Activated T-cell treated with anti-CD3 and anti-CD28 coated beads, Interleukin-2, amount 50 U/mL, for 1 hour (primary cell): Measurements from ENCODE around the gene MMP21.

Experiments used
- DNase-seq: peaks from one replicate; pipeline ENCODE4 v3.0.0-alpha.2; 2020

MMP21 gene

GRCh38 chr10:125775491-125776106, at the start of gene MMP21:
TSS of gene MMP21 (minus strand) at chr10:125775821. CDS start at chr10:125775821, 0 bp downstream.
- DNase-seq = no peak

DNA sequence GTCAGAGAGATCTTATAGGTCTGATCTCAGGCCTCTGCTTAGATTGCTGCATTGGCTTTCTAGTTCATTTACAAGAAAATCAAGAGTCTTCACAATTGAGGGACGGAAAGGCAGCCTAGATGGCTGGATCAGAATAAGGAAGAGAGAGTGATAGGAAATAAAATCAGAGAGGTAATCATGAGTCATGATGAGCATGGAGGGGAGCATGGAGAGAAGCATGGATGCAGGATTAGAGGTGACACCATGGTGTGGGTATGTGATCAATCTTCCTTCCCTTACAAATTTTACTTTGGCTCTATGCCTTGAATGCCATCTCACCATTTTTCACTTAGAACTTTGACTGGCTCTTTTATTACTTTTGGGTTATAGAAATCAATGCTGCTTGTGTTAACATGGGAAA, 49.1 kb upstream of the MMP21 start:
- DNase-seq = no peak

- peak; percentile 26 for DNase-seq
Observed at GRCh38 chr10:125823663-125824251, 48.1 kb upstream of the MMP21 start.

- peak; percentile 91 for DNase-seq
Observed at GRCh38 chr10:125822878-125823662, 47.4 kb upstream of the MMP21 start, which contains the start of the genes BCCIP and UROS. TSS of gene BCCIP (plus strand) at chr10:125823546. CDS start at chr10:125823558, 12 bp downstream. TSS of gene UROS (minus strand) at chr10:125823258. CDS start at chr10:125816499, 6,759 bp downstream.

DNA sequence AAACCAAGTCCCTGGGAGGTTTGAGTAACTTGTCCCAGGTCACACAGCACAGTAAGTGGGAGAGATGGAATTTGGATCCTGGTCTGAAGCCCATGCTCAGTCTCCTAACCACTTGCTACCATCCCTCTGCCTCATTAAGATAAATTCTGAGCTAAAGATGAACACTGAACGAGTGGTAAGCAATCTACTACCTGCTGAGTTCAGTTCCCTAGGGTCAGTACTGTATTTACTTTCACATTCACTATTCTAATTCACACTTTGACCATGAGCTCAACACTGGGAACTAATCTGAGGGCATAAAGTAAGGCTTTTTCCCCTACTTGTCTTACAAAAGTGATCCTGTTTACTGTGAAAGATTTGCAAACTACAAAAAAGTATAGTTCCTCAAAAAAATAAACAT, 45.1 kb upstream of the MMP21 start:
- DNase-seq = no peak

DNA sequence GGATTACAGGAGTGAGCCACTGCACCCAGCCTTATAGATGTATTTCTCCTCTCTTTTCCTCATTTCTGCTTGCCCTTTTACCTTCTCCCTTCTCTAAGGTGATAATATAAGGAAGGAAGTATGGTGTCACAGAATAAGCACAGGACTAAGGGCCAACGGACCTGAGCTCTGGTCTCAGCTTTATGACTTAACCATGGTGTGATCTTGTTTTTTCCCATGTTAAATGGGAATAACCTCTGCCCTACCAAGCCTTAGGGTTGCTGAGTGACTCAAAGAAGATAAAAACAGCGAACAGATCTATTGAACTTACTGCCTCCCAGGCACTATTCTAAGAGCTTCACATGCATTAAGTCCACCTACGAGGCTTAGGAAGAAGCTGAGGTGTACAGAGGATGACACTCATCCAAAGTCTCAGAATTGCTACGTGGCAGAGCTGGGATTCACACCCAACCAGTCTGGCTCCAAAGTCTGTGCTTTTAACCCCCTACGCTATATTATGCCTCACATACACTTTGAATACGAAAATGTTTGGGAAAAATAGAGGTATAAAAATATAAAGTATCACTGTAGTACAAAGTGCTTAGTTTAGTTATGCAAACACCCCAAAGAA, 41.8 kb upstream of the MMP21 start:
- DNase-seq = no peak

- DNase-seq = no peak
Observed at GRCh38 chr10:125816548-125816947, 40.9 kb upstream of the MMP21 start.

- DNase-seq = no peak
Observed at GRCh38 chr10:125815764-125816163, 40.1 kb upstream of the MMP21 start.

- DNase-seq = no peak
Observed at GRCh38 chr10:125812128-125812750, 36.6 kb upstream of the MMP21 start.

DNA sequence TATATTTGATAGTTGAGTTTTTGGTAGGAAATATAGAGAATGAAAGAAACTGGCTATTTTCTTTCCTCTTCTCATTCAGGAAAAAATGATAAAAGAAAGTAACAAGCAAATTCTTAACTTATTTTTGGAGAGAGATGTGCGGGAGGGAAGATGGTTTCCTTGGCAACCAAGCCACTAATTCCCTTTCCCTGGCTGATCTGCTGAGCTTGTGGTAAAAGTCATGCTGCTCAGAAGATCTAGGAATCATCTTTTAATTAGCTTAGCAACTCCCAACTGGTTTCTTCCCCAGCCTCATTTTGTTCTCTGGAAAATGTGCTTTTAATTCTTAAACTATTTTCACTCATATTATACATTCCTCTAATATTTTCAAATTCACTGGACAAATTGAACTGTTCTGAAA, 35.6 kb upstream of the MMP21 start:
- DNase-seq = no peak

DNA sequence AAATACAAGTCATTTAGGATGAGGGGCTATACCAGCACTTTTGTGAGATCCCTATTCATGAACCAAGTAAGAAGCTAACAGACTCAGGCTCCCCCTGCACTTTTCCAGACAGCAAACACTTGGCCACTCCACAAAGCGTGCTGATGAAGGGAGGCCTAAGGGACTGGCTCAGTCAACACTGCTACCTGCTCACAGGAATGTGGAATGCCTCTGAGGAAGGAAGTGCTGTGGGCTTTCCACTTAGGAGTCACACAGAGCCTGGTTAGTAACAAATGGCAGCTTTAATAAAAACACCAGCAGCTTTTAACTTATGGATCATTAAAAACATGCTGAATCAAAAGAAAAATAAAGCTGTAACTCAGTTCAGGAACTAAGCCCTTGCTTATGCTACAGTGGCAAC, 32.4 kb upstream of the MMP21 start:
- no peak for DNase-seq

DNA sequence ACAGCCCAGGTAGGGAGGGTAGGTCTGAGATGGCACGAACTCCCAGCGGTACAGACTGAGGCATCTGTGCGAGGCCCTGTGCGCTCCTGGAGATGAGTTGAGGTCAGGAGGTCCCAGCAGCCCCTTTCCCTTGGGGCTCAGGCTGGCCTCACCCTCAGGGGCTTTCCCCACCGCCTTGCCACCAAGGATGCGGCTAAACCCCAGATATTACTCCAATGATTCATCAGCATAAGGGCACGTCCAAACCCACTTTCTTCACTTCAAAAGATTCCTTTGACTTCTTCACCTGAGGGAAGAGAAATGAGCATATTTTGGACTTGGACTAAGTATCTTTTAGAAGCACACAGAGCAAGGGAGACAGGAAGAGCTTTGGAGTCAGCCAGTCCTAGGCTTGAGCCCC, 27.1 kb upstream of the MMP21 start:
- DNase-seq = no peak

DNA sequence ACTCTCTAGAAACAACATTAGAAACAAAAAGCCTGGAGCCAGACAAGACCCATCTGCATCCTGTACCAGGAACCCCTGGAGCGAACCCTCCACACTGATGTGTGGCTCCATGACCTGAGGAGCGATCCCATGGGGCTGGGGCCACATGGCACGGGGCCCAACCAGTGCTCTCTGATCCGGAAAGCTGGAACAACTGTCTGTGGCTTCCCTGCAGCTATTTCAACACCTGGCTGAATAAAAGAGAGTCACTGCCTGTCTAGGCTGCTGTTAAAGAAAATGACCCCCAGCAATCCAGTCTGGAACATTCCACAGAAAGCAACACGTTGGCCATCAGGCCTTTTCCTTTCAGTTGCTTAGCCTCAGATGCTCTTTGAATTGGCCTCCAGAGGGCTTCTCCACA, 26.5 kb upstream of the MMP21 start:
- no peak for DNase-seq

- DNase-seq = no peak
Observed at GRCh38 chr10:125801574-125801973, 26.0 kb upstream of the MMP21 start.

DNA sequence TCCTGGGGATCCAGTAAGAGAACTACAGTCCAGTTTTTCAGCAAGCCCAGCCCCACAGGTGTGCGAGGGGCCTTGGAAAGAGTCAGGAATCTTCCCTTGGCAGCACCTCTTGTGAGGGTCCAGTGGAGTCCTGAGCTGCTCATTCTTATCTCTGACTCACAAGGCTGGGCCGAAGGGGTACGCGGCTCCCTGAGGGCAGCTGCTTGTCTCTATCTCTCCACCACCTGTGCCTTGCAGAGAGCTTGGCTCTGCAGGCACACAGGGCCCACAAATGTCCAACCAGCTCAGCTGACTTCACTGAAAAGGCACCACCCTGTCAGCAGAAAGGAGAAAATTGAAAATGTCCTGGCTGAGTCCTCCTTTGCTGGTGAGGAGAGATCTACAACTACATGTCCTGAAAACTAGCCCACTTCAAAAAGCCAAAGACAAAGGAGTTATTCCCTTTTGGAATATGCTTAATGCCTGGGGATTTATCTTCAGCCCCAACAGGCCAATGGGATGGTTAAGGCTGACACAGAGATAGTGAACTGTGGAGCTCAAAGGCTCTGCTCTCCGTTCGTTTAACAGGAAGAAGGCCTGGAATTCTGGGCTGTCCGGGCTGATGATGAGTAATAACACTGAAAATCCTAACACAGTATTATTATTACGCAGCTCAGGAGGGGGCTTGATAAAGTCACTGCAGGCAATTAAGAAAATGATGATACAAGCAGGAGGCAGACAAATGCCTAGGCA, 24.0 kb upstream of the MMP21 start:
- DNase-seq = no peak

- DNase-seq = no peak
Observed at GRCh38 chr10:125797994-125798662, 22.5 kb upstream of the MMP21 start.

DNA sequence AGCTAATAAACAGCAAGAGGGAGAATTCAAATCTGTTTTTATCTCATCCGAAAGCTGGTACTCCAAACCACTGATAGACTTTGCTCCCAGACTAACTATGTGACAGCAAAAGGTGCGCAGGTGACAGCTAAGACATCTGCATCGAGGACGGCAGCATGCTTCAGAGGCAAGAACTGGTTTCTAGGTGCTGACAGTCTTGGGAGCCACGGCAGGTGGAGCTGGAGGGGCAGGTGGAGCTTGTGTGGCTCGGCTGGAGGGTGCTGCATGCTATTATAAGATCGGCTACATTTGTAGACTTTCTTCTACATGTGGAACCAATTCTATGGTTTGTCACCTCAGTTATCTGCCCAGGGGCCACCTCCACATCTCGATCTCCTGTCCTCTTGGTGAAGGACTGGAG, 21.8 kb upstream of the MMP21 start:
- DNase-seq = no peak

- no peak for DNase-seq
Observed at GRCh38 chr10:125795637-125796190, 20.1 kb upstream of the MMP21 start.

DNA sequence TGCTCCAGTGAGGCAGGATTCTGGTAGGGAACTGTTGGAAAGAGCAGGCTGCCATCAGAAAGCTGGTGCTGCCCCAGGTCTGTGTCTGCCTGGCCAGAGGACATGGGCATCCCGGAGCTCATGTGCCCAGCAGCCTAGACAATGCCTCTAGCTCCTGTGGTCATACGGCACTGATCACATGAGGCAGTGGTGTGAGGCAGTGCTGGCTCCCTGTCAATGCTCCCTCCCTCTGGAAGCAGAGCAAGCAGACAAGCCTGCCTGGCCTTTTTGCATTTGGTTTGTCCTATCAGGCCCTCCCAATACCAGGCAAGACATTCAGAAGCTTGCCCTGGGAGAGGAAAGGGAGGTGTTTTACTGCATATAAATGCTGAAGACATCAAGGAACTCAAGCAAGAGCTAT, 19.5 kb upstream of the MMP21 start:
- no peak for DNase-seq

DNA sequence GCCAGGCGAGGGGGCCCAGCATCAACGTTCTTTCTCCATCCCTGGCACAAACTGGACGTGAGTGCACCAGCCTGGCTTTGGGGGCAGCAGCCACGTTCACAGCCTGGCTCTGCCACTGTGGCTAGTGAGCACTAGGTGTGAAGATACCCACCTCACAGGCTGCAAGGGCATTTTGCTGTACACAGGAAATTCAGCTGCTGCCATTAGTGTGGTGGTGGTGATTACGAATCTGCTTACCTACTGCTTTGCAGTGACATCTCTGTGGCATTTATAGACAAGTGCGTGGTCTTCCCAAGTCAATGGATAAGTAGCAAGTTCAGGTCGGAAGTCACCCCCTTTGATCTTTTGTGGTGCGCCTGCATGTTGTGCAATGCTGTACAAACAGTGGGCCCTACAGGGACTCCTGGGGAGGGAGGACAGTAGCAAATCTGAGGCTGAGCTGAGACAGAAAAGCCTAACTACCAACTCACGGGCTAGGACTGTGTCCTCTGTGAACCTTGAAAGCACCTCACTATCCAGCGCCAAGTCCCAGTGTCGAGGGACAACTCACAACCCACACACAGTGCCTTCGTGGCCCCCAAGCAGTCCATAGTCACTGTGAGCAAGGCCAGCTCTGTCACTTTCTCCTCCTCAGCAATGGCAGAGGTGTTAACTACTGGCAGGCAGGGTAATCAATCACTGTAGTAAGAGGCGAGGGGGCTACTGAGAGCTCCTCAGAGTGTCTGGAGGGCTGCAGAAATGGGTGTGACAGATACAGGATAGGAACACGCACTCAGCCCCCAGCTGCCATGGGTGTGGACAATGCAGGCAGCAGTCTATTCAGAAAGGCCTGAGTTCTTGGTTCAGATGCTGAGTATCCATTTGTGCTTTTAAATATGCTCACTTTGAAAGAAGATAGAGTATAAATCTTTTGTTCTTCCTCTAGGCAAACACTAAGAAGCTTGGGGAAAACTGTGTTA, 17.0 kb upstream of the MMP21 start:
- DNase-seq = no peak
